Sigmoid colon (tissue), 4 donors: Measurements from ENCODE around the gene GPR25.

Source experiments
- CTCF ChIP-seq, 4 experiments: fragments of 450-650 bp in 3 of 4; fragments of 200-600 bp in 1 of 4; IDR thresholded peaks; one replicate each; pipeline ENCODE4 v1.5.1; 2016 to 2019; ENCODE audit warnings: antibody characterized with exemption in 4 of 4, mild to moderate bottlenecking in 3 of 4, moderate library complexity in 2 of 4
- EP300 ChIP-seq, 4 donors: sonication (generic); formaldehyde crosslinking; IDR thresholded peaks; one replicate each; pipeline ENCODE4 v1.6.1; 2017; ENCODE audit warnings: antibody characterized with exemption in 4 of 4

- no peak for TF ChIP-seq CTCF (IDR thresholded peaks at IDR 0.05)
- TF ChIP-seq EP300 (IDR thresholded peaks at IDR 0.05), result no peak
These were observed 49.6 kb downstream of the GPR25 start for GRCh38 chr1:200922406-200922805.
